HG02885 (cell line): ENCODE measurements around the gene ADM2.
A peak's percentile ranks its signal among the peaks of the same experiment; 100 is the strongest.

Experiments
- ATAC-seq: cut with Tn5 transposase; IDR thresholded peaks from one replicate; pipeline ENCODE4 v1.9.1; 2021; ENCODE audit warnings: mild to moderate bottlenecking; ENCODE audit not compliant: unreplicated experiment, poor library complexity

The ADM2 gene

DNA sequence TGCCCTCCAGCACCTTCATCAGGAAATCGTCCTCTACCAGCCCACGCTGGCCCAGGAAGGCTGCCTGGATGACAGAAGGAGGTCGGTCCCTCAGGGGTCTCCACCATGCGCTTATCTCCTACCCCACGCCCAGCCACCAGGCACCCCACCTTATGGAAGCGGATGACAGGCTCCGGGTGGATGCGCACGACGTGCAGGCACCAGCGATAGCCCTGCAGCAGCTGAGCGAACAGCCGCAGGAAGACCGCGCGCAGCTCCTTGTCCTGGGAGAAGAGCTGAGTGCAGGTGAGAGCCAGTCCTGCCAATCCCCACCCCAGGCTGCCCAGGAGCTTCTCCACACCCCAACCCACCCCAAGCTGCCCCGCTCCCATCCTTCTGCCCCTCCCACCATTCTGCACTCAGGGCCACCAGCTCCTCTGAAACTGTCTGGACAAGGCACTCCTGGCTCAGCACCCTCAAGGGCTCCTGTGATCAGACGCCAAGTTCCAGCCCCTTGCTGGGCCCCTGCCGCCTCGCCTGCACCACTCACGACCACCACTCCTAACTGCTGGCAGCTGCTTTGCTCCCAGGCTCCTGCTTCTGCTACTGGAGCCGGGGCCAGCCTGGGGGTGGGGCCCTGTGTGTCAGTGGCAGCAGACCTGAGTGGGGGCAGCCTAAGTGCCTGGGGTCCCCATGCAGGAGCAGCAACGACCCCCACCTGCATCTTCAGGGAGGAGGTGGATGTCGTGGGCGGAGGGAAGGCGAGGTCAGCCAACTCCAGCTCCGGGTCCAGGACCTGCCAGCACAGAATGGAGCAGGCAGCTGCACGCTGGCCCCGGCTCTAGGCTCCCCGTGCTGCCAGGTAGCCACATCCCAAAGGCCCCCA, 16.0 kb upstream of the ADM2 start:
- no peak for ATAC-seq

DNA sequence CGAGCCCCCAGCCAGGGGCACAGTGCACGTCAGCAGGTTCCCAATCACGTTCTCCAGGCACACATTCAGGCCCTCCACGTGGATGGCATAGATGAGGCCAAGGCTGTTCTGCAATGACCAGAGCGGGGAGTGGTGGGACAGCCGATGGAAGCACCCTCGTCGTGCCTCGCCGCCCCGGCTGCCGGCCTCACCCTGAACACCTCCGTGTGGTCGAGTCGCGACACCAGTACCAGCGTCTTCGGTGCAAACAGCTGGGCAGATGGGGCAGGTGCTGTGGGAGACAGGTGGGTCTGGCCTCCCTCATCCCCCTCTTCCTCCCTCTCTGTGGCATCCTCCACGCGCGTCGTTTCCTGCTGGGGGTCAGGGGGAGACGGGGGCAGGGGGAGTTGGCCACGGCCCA, 14.0 kb upstream of the ADM2 start:
- no peak for ATAC-seq

DNA sequence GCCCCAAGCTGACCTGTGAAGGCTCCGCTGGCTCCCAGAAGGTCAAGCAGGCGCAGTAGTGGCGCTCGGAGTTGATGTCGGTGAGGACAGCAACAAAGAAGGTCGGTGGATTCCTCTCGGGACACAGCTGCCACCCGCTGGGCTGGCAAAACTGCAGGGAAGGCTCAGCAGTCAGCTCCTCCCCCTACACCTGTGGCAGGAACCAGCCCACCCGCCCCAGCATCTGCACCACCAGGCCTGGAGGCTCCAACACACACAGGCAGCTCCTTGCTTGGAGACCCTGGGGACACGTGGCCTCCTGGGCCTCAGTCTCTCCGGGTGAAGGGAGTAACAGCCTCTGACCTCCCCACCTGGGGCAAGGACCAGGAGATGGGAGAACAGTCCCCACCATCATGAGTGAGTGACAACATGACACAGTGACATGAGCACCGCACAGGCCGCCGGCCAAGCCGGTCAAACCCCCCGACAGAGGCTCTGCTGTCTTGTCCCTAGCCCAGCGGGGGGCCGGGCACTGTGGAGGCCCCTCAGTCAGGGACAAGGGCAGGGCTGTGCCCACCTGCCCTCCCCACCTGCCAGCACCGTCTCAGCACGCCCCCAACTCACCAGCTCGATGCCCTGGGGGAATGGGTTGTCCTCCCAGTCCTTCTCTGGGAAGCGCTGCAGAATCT, 13.4 kb upstream of the ADM2 start:
- ATAC-seq = no peak

DNA sequence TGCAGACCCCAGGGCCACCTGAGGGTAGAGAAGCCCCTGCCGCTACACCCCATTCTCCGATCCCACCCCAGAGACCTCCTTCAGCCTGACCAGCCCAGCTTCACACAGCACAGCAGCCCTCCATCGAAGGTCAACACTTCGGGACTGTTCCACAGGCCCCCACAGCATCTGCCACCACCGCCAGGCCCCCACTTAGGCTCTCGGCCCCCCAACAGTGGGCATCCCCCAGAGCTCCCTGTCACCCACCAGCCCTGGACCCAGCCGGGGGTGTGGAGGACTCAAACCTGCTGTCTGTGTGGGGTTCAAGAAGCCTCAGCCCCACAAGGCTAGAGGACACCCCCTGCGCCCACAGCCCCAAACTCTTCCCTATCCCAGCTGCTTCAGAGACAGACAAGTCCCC, 12.7 kb upstream of the ADM2 start:
- ATAC-seq = no peak

DNA sequence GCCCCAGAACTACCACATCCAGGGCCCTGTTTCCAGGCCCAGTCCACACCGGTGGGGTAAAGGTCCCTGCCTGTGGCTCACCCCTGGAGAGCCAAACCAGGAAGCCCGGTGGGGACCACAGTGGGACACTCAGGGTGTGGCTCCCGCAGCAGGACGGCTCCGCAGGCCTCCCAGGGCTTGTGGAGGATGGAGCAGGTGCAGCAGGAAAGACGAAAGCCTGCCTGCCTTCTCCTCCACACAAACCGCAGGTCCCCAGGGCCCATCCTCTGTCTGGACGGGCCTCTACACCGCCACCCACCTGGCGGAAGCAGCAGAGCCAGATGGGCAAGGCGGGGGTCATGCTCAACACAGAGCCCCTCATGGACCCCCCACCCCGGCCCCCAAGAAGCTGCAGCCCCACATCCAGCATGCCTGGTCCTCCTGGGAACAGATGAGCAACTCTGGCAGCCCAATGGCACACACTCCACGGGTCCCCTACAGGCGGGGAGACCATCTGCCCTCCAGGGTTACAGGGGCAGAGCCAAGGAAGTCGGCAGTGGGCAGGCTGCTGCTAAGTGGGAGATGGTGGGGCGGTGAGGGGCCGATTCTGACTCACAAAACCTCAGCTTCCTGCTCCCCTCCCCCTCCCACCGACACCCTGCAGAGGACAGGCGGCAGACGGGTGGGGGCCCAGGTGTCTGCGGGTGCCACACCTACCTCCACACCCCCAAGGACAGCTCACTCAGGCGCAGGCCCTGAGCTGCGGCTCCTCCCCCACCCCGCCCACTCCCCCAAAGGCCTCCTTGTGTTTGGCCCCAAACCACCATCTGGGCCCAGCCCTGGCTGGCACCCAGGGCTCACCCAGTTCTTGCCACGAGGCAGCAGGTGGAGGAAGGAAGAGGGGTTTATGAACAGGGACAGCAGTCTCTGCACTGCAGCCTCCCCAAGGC, 11.7 kb upstream of the ADM2 start:
- peak; percentile 66 for ATAC-seq

DNA sequence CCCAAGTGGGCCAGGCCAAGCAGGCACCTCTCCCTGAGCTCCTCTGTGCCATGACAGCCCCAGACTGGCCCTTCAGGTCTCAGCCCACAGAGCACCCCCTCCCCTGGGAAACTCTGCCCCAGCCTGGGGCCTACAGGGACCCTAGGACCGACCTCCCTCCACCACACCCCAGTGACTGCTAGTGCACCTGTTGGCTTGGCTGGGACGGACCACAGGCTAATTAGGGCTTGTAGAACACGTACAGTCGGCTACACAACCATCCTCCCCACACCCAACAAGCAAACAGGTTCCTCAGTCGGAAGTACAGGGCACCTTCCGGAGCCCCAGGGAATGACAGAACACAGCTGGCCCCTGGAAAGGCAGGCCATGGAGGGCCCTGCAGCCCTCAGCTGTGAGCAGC, 10.9 kb upstream of the ADM2 start:
- no peak for ATAC-seq

DNA sequence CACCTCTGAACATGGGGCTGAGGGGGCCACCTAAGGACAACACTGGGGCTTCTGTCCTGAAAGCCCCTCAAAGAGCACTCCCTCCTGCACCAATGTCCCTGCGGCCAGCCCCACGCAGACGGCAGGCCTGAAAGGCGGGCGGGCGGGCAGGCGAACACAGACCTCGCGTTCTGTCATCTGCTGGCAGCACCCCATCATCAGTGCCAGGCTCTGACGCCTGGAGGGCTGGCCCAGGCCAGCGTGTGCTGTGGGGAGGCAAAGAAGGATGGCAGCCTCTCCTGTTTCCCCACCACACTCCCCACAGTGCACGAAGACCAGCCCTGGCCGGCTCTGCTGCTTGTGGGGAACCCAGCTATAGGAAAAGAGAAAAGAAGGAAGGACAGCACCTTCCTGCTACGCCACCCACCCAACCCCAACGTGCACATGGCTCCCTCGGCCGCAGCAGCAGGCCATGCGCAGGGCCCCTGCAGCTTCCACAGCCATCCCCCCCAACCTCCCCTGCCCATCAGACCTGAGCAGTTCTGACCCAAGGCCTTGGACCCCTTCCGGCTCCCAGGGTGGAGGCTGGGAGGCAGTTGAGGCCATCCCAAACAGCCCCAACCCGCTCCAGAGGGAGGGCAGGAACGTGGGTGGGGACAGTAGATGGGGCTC, 10.0 kb upstream of the ADM2 start:
- no peak for ATAC-seq

DNA sequence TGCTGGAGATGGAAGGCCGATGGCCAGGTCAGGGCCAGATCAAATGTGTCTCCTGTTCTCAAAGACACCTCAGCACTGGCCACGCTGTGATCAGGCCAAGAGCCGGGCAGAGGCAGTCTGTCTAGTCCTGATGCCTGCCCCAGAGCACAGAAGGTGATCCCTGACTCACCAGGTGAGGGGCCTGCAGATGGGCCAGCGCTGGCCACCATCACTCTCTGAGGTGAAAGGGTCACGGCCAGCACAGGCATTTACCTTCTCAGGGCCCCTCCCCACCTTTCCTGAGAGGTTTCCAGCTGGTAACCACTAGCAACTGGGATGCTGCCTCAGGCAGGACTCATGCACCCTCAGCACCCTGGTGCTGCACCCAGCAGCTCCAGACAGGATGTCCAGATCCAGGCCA, 9.4 kb upstream of the ADM2 start:
- ATAC-seq = no peak

DNA sequence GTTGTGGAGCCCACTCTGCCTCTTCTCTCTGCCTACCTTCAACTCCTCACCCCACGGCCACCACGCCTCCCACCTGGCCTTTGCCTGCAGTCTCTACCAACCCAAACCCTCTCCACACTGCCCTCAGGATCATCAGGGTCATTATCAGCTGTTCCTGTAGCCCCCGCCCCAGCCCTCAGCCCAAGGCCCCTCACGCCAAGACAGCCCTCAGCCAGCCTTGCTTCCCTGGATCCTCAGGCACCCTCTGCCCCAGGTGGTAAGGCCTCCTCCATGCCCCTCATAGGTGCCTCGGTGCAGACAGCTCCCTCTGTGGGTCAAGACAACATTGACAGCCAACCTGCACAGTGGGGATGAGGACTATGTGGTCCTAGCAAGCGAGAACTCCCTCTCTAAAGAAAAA, 8.3 kb upstream of the ADM2 start:
- no peak for ATAC-seq

DNA sequence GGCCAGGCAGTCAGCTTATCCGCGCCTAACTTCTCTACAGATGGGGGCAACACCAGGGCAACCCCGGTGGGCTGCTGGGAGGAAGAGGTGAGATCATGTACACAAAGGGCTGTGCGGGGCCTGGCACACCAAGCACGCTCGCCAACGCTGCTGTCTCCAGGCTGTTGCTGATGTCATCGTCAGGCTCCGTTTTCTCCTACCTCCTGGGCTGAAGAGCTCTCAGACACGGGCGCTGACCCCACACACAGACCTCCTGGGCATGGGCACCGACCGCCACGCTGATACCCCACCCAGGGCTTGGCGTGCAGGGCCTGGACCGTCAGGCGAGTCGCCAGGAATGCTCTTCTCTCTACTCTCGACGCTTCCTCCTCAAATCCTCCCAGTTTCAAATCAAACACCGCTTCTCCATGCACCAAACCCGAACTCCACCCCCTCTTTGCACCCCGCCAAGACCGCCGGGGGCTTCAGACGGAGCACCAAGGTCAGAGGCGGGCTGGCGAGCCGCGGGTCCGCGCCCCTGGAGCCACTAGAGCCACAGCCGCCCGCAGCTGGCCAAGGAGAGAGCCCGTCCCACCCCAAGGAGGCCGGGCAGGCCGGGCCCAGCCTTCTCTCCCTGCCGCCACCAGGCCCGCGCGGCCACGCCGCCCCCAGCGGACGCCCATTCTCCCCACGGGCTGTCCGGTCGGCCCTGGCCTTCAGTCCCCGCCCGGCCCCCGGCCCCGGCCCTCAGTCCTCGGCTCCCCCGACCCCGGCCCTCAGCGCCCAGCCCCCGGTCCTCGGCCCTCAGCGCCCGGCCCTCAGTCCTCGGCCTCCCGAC, 7.3 kb upstream of the ADM2 start:
- peak; percentile 6 for ATAC-seq

DNA sequence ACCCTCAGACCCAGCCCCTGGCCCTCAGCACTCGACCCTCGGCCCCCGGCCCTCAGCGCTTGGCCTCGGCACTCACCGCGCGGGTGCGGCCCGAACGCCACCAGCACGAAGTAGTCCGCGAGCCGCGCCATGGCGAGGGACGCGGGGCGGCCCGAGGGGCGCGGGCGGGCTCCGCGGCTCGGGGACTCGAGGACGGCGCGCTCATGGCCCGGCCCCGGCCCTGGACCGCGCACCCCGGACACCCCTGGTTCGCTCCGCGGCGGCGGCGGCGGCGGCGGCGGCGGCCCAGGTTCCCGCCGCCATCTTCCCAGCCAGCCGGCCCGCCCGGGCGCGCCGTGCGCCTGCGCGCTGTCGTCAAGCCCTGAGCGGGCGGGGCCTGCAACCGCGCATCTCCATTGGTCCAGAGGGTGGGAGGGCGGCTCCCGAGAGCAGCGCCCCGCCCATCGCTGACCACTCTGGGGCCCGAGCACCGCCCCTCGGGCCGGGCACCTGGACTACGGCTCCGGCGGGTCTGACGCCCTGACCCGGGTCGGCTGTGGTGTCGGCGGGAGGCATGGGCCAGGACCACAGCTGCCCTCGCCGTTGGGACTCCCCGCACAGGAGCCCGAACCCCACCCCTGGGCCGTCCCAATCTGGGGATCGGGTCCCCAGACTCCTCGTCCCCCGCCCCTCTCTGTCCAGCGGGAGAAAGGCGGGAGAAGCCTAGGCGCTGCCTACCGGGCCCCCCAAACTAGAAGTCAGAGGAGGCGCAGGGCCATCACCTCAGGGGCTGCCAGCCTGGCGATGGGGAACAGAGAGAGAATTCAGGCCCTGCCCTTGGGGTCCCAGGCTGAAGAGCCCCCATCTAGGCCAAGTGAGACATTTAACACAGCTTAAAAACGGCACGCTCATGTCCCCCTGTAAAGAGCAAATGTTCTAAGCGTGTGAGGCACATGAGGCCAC, 6.4 kb upstream of the ADM2 start, which contains the start of gene SBF1:
Gene SBF1, minus strand, starts transcription at position 326 of the 942 bp plus-strand sequence. Its CDS starts 195 bp downstream, at position 131.
- ATAC-seq = peak; percentile 82

DNA sequence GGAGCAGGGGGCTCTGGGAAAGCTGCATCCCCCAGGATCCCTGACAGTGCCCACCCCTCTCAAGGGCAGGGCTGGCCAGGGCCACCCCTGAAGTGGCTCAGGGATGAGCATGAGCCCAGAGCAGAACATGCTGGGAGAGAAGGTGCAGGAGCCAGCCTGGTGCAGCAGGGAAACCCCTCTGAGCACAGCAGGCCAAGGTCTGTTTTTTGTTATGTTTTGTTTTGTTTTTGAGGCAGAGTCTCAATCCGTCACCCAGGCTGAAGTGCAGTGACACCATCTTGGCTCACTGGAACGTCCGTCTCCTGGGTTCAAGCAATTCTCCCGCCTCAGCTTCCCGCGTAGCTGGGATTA, 5.7 kb upstream of the ADM2 start:
- no peak for ATAC-seq

DNA sequence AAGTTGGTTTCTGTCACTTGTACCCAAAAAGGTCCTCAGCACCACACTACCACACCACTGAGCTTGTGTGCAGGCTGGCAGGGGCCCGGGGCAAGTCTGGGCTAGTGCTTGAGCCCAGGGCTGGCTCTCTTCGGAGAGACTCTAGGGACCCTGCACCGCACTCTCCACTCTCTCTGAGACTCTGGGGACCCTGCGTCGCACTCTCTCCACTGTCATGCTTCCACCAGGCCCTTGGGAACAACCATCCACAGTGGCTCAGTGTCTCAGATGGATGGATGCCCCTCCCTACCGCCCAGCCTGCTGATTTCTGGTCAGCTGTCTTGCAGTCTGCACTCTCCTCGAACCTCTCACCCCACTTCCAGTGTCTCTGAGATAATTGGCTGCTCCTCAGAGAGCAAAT, 4.5 kb upstream of the ADM2 start:
- no peak for ATAC-seq

DNA sequence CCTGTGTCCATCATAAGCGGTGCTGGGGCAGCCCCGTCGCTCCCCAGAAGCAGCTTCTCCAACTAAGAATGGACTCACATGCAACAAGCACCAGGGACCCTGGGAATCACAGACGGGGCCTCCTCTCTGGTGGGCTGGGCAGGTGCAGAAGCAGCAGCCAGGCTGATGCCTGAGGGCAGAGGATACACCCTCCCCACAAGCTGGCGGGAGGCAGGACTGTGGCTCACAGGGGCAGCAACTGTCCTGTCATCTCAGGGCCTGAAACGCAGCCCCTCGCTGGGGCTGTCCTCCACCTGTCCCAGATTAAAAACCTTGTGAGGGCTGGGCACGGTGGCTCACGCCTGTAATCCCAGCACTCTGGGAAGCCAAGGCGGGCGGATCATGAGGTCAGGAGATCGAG, 3.4 kb upstream of the ADM2 start:
- no peak for ATAC-seq

DNA sequence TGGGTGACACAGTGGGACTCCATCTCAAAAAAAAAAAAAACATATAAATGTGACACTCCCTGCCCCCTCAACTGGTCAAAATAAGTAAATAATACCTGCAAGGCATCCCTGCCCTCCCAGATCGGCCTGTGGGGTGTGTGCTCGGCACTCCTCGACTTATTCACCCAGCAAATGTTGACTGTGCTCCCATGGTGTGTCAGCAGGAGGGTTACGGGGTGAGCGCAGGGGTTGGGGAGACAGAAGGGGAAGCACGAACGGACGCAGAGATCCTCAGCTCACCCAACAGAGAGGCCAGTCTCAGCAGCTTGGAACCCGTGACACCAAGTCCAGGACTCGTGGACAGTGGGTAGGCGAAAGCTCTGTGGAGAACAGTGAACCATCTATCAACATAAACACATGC, 1.6 kb upstream of the ADM2 start:
- ATAC-seq = no peak

DNA sequence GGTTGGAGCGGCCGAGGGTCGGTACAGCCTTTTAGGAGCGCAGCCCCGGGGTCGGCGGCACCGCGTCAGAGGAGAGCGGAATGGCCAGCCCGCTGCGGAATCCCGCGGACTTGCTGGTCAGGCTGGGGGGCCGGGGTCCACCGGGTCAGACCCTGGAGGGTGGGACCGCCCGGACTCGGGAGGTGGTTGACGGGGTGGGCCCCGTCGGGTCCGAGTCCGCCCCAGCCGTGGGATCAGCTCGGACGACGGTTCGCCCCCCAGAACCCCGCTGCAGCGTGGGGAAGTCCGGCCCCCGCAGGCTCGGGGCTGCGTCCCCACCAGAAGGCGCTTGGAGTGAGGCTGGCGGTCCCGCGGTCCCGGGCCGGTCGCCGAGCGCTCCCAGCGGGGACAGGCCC, 301 bp upstream of the ADM2 start:
- ATAC-seq = no peak

DNA sequence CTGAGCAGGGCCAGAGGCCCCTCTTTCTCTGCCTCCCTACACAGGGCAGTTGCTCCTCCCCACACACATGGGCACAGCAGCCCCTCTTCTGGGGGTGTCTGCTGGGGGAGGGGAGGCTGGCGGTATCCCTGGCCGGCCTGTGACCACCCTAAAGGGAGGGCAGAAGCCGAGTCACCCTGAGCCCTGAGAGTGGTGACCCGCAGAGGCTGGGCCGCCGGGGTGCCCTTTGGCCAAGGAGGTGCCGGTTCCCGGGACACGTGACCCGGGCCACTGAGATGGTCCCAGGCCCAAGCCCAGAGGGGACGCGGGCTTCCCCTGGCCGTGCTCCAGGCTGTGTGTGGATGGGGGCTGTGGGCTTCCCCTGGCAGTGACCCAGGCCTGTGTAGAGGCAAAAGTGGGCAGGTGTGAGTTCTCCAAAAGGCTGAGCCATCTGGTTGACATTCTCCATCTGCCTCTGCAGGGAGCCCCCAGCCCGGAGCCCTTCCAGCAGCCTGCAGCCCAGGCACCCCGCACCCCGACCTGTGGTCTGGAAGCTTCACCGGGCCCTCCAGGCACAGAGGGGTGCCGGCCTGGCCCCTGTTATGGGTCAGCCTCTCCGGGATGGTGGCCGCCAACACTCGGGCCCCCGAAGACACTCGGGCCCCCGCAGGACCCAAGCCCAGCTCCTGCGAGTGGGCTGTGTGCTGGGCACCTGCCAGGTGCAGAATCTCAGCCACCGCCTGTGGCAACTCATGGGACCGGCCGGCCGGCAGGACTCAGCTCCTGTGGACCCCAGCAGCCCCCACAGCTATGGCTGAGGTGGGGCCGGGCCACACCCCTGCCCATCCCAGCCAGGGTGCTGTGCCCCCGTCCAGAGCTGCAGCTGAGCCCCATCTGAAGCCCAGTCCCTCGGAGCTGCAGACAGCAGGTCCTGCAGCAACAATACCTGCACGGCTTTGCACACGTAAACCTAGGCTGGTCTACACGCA, 1.0 kb downstream of the ADM2 start:
- ATAC-seq = no peak
